Measurements from ENCODE around the gene NUP98. TPM values are rescaled to one million over a fixed set of nuclear protein-coding genes. Genes with fewer than 3 reads are reported as not detected.

NUP98 gene
- total and polyA plus RNA-seq, 10 of the 15 experiments (the other 5 are each of a cell fraction or from before 2014, with no cell fraction given) = 21.7 to 108 (median 78.9) TPM

- TF ChIP-seq TBL1XR1 (IDR thresholded peaks at IDR 0.05; ENCODE audit: low read depth, low read length) = no peak
- TF ChIP-seq SUPT20H (IDR thresholded peaks at IDR 0.05; ENCODE audit: borderline replicate concordance, control insufficient read depth, low read depth, low read length) = no peak
- TF ChIP-seq SMC3 (IDR thresholded peaks at IDR 0.05; ENCODE audit: borderline replicate concordance, low read length) = peak; percentile 76; the same call in 1 of the 2 replicates
- TF ChIP-seq ZBTB40 (IDR thresholded peaks at IDR 0.05; ENCODE audit: borderline replicate concordance) = peak; percentile 52; the same call in 1 of the 2 replicates
- peak; percentile 97 for TF ChIP-seq SMARCA5 (IDR thresholded peaks at IDR 0.05)
- no peak for TF ChIP-seq CBX3 (IDR thresholded peaks at IDR 0.05; ENCODE audit: borderline replicate concordance, low read depth)
- TF ChIP-seq RFX5 (IDR thresholded peaks at IDR 0.05; ENCODE audit: low read depth, low read length) = no peak
- no peak; the same call in 1 of the 2 replicates for TF ChIP-seq RUNX3 (IDR thresholded peaks at IDR 0.05; ENCODE audit: low read length)
- TF ChIP-seq, protein P1, sequence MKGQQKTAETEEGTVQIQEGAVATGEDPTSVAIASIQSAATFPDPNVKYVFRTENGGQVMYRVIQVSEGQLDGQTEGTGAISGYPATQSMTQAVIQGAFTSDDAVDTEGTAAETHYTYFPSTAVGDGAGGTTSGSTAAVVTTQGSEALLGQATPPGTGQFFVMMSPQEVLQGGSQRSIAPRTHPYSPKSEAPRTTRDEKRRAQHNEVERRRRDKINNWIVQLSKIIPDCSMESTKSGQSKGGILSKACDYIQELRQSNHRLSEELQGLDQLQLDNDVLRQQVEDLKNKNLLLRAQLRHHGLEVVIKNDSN (IDR thresholded peaks at IDR 0.05; ENCODE audit: borderline replicate concordance, extremely low read length, insufficient read depth, low read depth, low read length) = no peak
- TF ChIP-seq EZH2 (IDR thresholded peaks at IDR 0.05; ENCODE audit: borderline replicate concordance, control insufficient read depth, low read depth, low read length) = no peak
- peak; percentile 78 to 88 (median 85) for TF ChIP-seq CTCF (IDR thresholded peaks at IDR 0.05 in 2 of 3, conservative IDR thresholded peaks at IDR 0.05 in 1 of 3; ENCODE audit: control insufficient read depth in 2 of 3, extremely low read depth in 1 of 3, insufficient read depth in 1 of 3, low read depth in 3 of 3, low read length in 3 of 3)
- peak; percentile 72; the same call in 1 of the 2 replicates for TF ChIP-seq CHD2 (IDR thresholded peaks at IDR 0.05; ENCODE audit: borderline replicate concordance, low read depth, low read length)
- no peak for TF ChIP-seq EP300 (IDR thresholded peaks at IDR 0.05; ENCODE audit: borderline replicate concordance in 1 of 2, control insufficient read depth in 1 of 2, low read depth in 2 of 2, low read length in 2 of 2)
- TF ChIP-seq BRCA1 (IDR thresholded peaks at IDR 0.05; ENCODE audit: low read depth, low read length) = no peak
- no peak for TF ChIP-seq STAT3 (IDR thresholded peaks at IDR 0.05; ENCODE audit: low read depth, low read length)
- peak; percentile 96 for TF ChIP-seq MXI1 (IDR thresholded peaks at IDR 0.05; ENCODE audit: low read depth, low read length)
- no peak for TF ChIP-seq CHD4 (IDR thresholded peaks at IDR 0.05)
- TF ChIP-seq NFXL1 (IDR thresholded peaks at IDR 0.05; ENCODE audit: borderline replicate concordance) = no peak
- no peak for TF ChIP-seq KLF5 (IDR thresholded peaks at IDR 0.05; ENCODE audit: partially characterized antibody)
- peak; percentile 16; the same call in 1 of the 2 replicates for TF ChIP-seq ZNF217 (IDR thresholded peaks at IDR 0.05)
- TF ChIP-seq E2F4 (IDR thresholded peaks at IDR 0.05; ENCODE audit: low read depth, low read length) = no peak
These were observed 44.3 kb upstream of the NUP98 start (continued) for GRCh38 chr11:3841426-3842350.

All from GM12878 (cell line).